NCI-H1092 (cell line): Measurements from ENCODE around the gene KRT27.
"Not testable (repeated sequence)": the region's sequence is repeated elsewhere in the genome, so short reads cannot be mapped to it uniquely, and the experiment has no call there.

ENCODE experiments used
- DNase-seq: peaks from one replicate; lab custom pipeline; 2025; lab: John Stamatoyannopoulos, UW

KRT27 gene

GRCh38 chr17:40755231-40755630, 27.1 kb downstream of the KRT27 start, which contains the start of gene KRT25:
Gene KRT25 (minus strand): TSS chr17:40755331. CDS start chr17:40755271, 60 bp downstream.
- no peak for DNase-seq

GRCh38 chr17:40753804-40754203, 28.5 kb downstream of the KRT27 start:
- no peak for DNase-seq

GRCh38 chr17:40751065-40751464, 31.3 kb downstream of the KRT27 start:
- DNase-seq: no peak

GRCh38 chr17:40750391-40750790, 32.0 kb downstream of the KRT27 start:
- DNase-seq: no peak

GRCh38 chr17:40748666-40749065, 33.7 kb downstream of the KRT27 start:
- DNase-seq: not testable (repeated sequence)

GRCh38 chr17:40738553-40738952, 43.8 kb downstream of the KRT27 start:
- DNase-seq: no peak

- DNase-seq: no peak
Measured at GRCh38 chr17:40735016-40735415, 47.3 kb downstream of the KRT27 start.

GRCh38 chr17:40734018-40734417, 48.3 kb downstream of the KRT27 start:
- no peak for DNase-seq

GRCh38 chr17:40730970-40731369, 51.4 kb downstream of the KRT27 start:
- no peak for DNase-seq

- no peak for DNase-seq
Measured at GRCh38 chr17:40727447-40728231, 54.7 kb downstream of the KRT27 start.

GRCh38 chr17:40726919-40727318, 55.4 kb downstream of the KRT27 start:
- no peak for DNase-seq
